Left lung (tissue), 10 donors: ENCODE measurements around the gene COL4A2. TPM values are rescaled to one million over a fixed set of nuclear protein-coding genes. Genes with fewer than 3 reads are reported as not detected.
A peak's percentile ranks its signal among the peaks of the same experiment; 100 is the strongest.
"Not testable (repeated sequence)": the region's sequence is repeated elsewhere in the genome, so short reads cannot be mapped to it uniquely, and the experiment has no call there.

Source experiments
- ATAC-seq: fragments of 200-7000 bp; cut with Tn5 transposase; one replicate; pipeline ENCODE4 v1.9.1; 2020; ENCODE audit warnings: moderate library complexity
- DNase-seq, 4 donors: peaks; one replicate each; pipeline ENCODE4 v3.0.0-alpha.2; 2013 to 2020
- H3K27ac ChIP-seq, 2 donors: fragments of 200-600 bp; sonication (generic) in 1 of 2; one replicate each; pipeline versions ENCODE4 v1.5.0 to v1.8.0; 2020 to 2021
- H3K27me3 ChIP-seq, 2 donors: fragments of 200-600 bp; sonication (generic) in 1 of 2; one replicate each; pipeline versions ENCODE4 v1.5.0 to v1.8.0; 2020 to 2021
- H3K36me3 ChIP-seq, 2 donors: fragments of 200-600 bp; sonication (generic) in 1 of 2; one replicate each; pipeline versions ENCODE4 v1.5.0 to v1.8.0; 2020 to 2021
- H3K4me1 ChIP-seq, 2 donors: fragments of 200-600 bp; one replicate each; pipeline ENCODE4 v1.8.0; 2021
- H3K4me3 ChIP-seq, 2 donors: fragments of 200-600 bp; sonication (generic) in 1 of 2; one replicate each; pipeline versions ENCODE4 v1.5.0 to v1.8.0; 2020 to 2021; ENCODE audit warnings: mild to moderate bottlenecking in 1 of 2
- H3K9me3 ChIP-seq, 2 donors: fragments of 200-600 bp; sonication (generic) in 1 of 2; one replicate each; pipeline versions ENCODE4 v1.5.0 to v1.8.0; 2020 to 2021
- CTCF ChIP-seq, 2 donors: fragments of 200-600 bp; sonication (generic) in 1 of 2; IDR thresholded peaks; one replicate each; pipeline versions ENCODE4 v1.5.0 to v1.8.0; 2021; ENCODE audit warnings: antibody characterized with exemption in 2 of 2
- intact Hi-C, 2 donors: fragments of 100-400 bp; cut with DNase I; formaldehyde crosslinking; loops; one replicate each; pipeline versions ENCODE4 v1.11.2 to v1.14.2; 2022
- polyA plus RNA-seq, 6 donors: library from polyadenylated mRNA; unstranded; fragments of 120-200 nt; gene quantifications; one replicate each; pipeline ENCODE4 v1.2.1, GENCODE V29; 2013; ENCODE audit not compliant: insufficient read length in 6 of 6
- total RNA-seq, 2 donors: library from RNA; stranded (reverse); fragmentation: NEBNext Ultra II Directional; extraction: Animal tissue kit (Norgen Biotek cat#: 25700); gene quantifications; one replicate each; pipeline ENCODE4 v1.2.1, GENCODE V29; 2021
- donor health status: DM: no; HTN: yes; CAD: no.
- donor health status: DM: no; HTN: no; CAD: no.

The COL4A2 gene
- total and polyA plus RNA-seq, 8 donors = 307 to 638 (median 395) TPM

GRCh38 chr13:110496281-110496680, 189.2 kb downstream of the COL4A2 start:
- ATAC-seq = no peak
- no peak for TF ChIP-seq CTCF (IDR thresholded peaks at IDR 0.05)
- H3K36me3 ChIP-seq = peaks cover 0 to 83% of the 10 kb centered on the region in 2 donors

GRCh38 chr13:110497003-110497402, 189.9 kb downstream of the COL4A2 start:
- DNase-seq (no peak), ATAC-seq (no peak)
- Histone ChIP-seq H3K4me1 (no peaks in the 10 kb centered on the region), H3K27ac (no peak overlapping the region), H3K9me3 (no peaks in the 10 kb centered on the region), H3K36me3 (peaks cover 0 to 83% of the 10 kb centered on the region in 2 donors), H3K4me3 (no peak overlapping the region), H3K27me3 (no peaks in the 10 kb centered on the region)
- intact Hi-C loops = no loop called here
- TF ChIP-seq CTCF (IDR thresholded peaks at IDR 0.05) = no peak

More at GRCh38 chr13:110496281-110496680, 189.2 kb downstream of the COL4A2 start:
- no peaks in the 10 kb centered on the region for H3K9me3 ChIP-seq
- intact Hi-C loops = no loop called here
- H3K4me1 ChIP-seq = no peaks in the 10 kb centered on the region
- no peak for DNase-seq
- H3K4me3 ChIP-seq = no peak overlapping the region
- H3K27ac ChIP-seq = no peak overlapping the region
- H3K27me3 ChIP-seq = no peaks in the 10 kb centered on the region

GRCh38 chr13:110497896-110498295, 190.8 kb downstream of the COL4A2 start:
- DNase-seq, intact Hi-C loops, H3K27ac ChIP-seq, H3K27me3 ChIP-seq, H3K4me1 ChIP-seq, H3K4me3 ChIP-seq, H3K9me3 ChIP-seq, ATAC-seq: not testable (repeated sequence)
- peaks cover 0 to 83% of the 10 kb centered on the region in 2 donors for H3K36me3 ChIP-seq

GRCh38 chr13:110498327-110498726, 191.2 kb downstream of the COL4A2 start:
- Histone ChIP-seq H3K27ac (no peak overlapping the region), H3K36me3 (peaks cover 1 to 83% of the 10 kb centered on the region in 2 donors), H3K4me1 (no peaks in the 10 kb centered on the region), H3K4me3 (no peak overlapping the region), H3K9me3 (no peaks in the 10 kb centered on the region), H3K27me3 (no peaks in the 10 kb centered on the region)
- ATAC-seq (no peak), DNase-seq (no peak)
- intact Hi-C loops = no loop called here
- TF ChIP-seq CTCF (IDR thresholded peaks at IDR 0.05) = no peak

- H3K27ac ChIP-seq = no peak overlapping the region
- peak in 1 of 4 donors; percentile 52 for DNase-seq
- no peak overlapping the region for H3K4me3 ChIP-seq
- no peak for ATAC-seq
- no peaks in the 10 kb centered on the region for H3K4me1 ChIP-seq
- intact Hi-C loops = no loop called here
- no peak for TF ChIP-seq CTCF (IDR thresholded peaks at IDR 0.05)
- no peaks in the 10 kb centered on the region for H3K27me3 ChIP-seq
- no peaks in the 10 kb centered on the region for H3K9me3 ChIP-seq
- H3K36me3 ChIP-seq = peaks cover 5 to 83% of the 10 kb centered on the region in 2 donors
Observed at GRCh38 chr13:110498765-110499164, 191.7 kb downstream of the COL4A2 start.

- no peak for TF ChIP-seq CTCF (IDR thresholded peaks at IDR 0.05)
- Histone ChIP-seq H3K4me1 (no peaks in the 10 kb centered on the region), H3K27ac (no peak overlapping the region), H3K36me3 (peaks cover 5 to 90% of the 10 kb centered on the region in 2 donors), H3K27me3 (no peaks in the 10 kb centered on the region), H3K4me3 (no peak overlapping the region), H3K9me3 (no peaks in the 10 kb centered on the region)
- no peak for DNase-seq
- no peak for ATAC-seq
- intact Hi-C loops = no loop called here
Observed at GRCh38 chr13:110499621-110500281, 192.7 kb downstream of the COL4A2 start.
